Thyroid gland (tissue), 4 donors: ENCODE data around the gene PDCD11.

Experiments used
- POLR2A ChIP-seq, 2 donors: fragments of 450-650 bp; IDR thresholded peaks; one replicate each; pipeline ENCODE4 v1.6.1; 2017; ENCODE audit warnings: antibody characterized with exemption in 2 of 2, mild to moderate bottlenecking in 2 of 2, moderate library complexity in 1 of 2
- TF ChIP-seq, protein P1 (sequence below), 6 experiments: fragments of 200-600 bp in 3 of 6; fragments of 450-650 bp in 3 of 6; sonication (generic) in 3 of 6; IDR thresholded peaks; one replicate each; pipeline ENCODE4 v1.5.1; 2016 to 2019; ENCODE audit warnings: antibody characterized with exemption in 6 of 6, mild to moderate bottlenecking in 2 of 6, inconsistent platforms in 1 of 6, moderate library complexity in 1 of 6

DNA sequence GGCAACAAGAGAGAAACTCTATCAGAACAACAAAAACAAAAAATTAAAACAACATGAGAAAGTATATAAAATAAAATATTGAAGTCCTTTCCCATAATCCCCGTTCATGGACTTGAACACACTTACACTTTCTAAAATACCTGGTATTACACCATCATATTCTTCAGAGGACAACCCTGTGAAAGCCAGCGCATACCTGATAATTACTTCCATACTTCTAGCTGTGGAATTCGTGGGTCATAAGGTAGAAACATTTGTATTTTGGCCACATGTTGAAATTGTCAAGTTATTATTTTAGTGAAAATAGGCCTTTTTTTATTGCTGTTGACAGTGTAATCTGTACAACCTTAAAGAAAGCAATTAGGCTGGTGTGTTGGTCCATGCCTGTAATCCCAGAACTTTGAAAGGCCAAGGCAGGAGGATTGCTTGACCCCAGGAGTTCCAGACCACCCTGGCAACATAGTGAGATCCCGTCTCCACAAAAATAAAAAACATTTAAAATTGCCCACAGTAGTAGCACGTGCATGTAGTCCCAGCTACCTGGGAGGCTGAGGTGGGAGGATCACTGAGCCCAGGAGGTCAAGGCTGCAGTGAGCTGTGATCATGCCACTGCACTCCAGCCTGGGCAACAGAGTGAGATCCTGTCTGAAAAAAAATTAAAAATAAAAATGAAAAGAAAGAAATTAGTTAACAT is 40.4 kb upstream of the PDCD11 start:
- TF ChIP-seq, protein P1, sequence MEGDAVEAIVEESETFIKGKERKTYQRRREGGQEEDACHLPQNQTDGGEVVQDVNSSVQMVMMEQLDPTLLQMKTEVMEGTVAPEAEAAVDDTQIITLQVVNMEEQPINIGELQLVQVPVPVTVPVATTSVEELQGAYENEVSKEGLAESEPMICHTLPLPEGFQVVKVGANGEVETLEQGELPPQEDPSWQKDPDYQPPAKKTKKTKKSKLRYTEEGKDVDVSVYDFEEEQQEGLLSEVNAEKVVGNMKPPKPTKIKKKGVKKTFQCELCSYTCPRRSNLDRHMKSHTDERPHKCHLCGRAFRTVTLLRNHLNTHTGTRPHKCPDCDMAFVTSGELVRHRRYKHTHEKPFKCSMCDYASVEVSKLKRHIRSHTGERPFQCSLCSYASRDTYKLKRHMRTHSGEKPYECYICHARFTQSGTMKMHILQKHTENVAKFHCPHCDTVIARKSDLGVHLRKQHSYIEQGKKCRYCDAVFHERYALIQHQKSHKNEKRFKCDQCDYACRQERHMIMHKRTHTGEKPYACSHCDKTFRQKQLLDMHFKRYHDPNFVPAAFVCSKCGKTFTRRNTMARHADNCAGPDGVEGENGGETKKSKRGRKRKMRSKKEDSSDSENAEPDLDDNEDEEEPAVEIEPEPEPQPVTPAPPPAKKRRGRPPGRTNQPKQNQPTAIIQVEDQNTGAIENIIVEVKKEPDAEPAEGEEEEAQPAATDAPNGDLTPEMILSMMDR (IDR thresholded peaks at IDR 0.05): no peak
- TF ChIP-seq POLR2A (IDR thresholded peaks at IDR 0.05): no peak
